Effector memory CD4-positive, alpha-beta T cell (primary cell): ENCODE measurements around the gene KDM3B.

Experiments
- DNase-seq, 3 donors: peaks; one replicate each; pipeline ENCODE4 v3.0.0-alpha.2; 2020
- H3K27ac ChIP-seq: 2 replicates; pipeline ENCODE4 v1.7.0; 2013; ENCODE audit warnings: mild to moderate bottlenecking, low read length, moderate library complexity; ENCODE audit not compliant: insufficient read depth, poor library complexity, severe bottlenecking
- H3K27me3 ChIP-seq: replicated peaks from 2 replicates; pipeline ENCODE4 v1.7.0; 2013; ENCODE audit warnings: mild to moderate bottlenecking, low read length; ENCODE audit not compliant: insufficient read depth, control insufficient read depth, poor library complexity, severe bottlenecking
- H3K36me3 ChIP-seq: 2 replicates; pipeline ENCODE4 v1.7.0; 2013; ENCODE audit warnings: mild to moderate bottlenecking, low read length, moderate library complexity; ENCODE audit not compliant: control insufficient read depth, insufficient read depth
- H3K4me1 ChIP-seq: 2 replicates; pipeline ENCODE4 v1.7.0; 2013; ENCODE audit warnings: low read length, mild to moderate bottlenecking; ENCODE audit not compliant: control insufficient read depth, insufficient read depth, poor library complexity, severe bottlenecking
- H3K4me3 ChIP-seq: 2 replicates; pipeline ENCODE4 v1.7.0; 2013; ENCODE audit warnings: low read length, low read depth, mild to moderate bottlenecking; ENCODE audit not compliant: insufficient read depth, poor library complexity, severe bottlenecking
- H3K9me3 ChIP-seq: 2 replicates; pipeline ENCODE4 v1.7.0; 2013; ENCODE audit warnings: mild to moderate bottlenecking, low read length, moderate library complexity; ENCODE audit not compliant: control insufficient read depth

The KDM3B gene

GRCh38 chr5:138366632-138367382, 14.3 kb downstream of the KDM3B start:
- Histone ChIP-seq H3K4me3 (no peak overlapping the region), H3K27me3 (no peaks in the 10 kb centered on the region), H3K4me1 (no peaks in the 10 kb centered on the region), H3K9me3 (no peaks in the 10 kb centered on the region), H3K36me3 (no peaks in the 10 kb centered on the region), H3K27ac (no peak overlapping the region)
- no peak for DNase-seq

DNA sequence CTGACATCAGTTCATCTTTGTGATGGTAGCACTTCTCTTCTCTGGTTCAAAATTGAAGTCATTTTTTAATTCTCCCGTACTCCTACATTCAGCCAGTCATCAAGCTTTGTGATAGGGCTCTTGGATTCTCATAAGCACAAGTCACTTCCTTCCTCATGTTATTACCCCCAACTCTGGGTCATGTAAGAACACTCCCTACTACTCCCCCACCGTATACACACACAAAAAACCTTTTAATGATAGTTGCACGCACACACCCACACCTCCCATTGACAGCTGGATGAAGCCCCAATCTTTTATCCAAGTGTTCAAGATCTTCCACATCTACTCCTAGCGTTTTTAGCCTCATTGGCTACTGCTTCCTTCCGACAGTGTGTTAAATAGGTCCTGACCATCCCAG, 16.8 kb downstream of the KDM3B start:
- no peak overlapping the region for H3K27ac ChIP-seq
- peaks cover 5% of the 10 kb centered on the region for H3K36me3 ChIP-seq
- no peaks in the 10 kb centered on the region for H3K9me3 ChIP-seq
- DNase-seq = no peak
- H3K4me3 ChIP-seq = no peak overlapping the region
- H3K27me3 ChIP-seq = no peaks in the 10 kb centered on the region
- no peaks in the 10 kb centered on the region for H3K4me1 ChIP-seq

- Histone ChIP-seq H3K27ac (no peak overlapping the region), H3K36me3 (peaks cover 9% of the 10 kb centered on the region), H3K4me1 (no peaks in the 10 kb centered on the region), H3K9me3 (no peaks in the 10 kb centered on the region), H3K4me3 (no peak overlapping the region), H3K27me3 (no peaks in the 10 kb centered on the region)
- no peak for DNase-seq
Observed at GRCh38 chr5:138369706-138370105, 17.2 kb downstream of the KDM3B start.

DNA sequence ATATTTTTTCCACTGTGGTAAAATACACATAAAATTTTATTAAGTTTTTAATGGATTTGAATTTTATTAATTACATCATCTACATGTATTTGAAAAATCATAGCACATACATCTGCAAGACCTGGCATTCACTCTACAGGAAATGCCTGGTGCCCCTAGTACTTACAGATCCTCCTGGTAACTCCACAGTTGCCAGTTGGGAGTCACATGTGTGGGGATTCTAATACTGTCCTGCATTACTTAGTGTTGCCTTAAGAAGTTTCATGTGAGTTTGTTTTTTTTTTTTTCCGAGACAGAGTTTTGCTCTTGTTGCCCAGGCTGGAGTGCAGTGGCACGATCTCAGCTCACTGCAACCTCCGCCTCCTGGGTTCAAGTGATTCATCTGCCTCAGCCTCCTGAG, 18.1 kb downstream of the KDM3B start:
- Histone ChIP-seq H3K27ac (no peak overlapping the region), H3K4me3 (no peak overlapping the region), H3K36me3 (peaks cover 14% of the 10 kb centered on the region), H3K4me1 (no peaks in the 10 kb centered on the region), H3K27me3 (no peaks in the 10 kb centered on the region), H3K9me3 (no peaks in the 10 kb centered on the region)
- DNase-seq = no peak

DNA sequence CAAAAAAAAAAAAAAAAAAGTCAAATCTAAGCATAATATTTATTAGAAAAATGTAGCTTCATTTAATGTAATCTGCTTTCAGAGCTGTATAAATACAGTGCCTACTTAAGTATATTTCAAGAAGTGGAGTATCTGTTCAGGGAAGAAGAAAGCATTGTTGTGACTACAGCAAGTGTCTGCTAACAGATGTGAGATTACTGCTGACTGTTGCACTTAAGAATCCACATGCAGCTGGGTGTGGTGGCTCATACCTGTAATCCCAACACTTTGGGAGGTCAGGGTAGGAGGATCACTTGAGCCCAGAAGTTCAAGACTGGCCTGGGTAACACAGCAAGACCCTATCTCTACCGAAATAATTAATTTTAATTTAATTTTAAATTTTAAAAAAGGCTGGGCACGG, 19.0 kb downstream of the KDM3B start:
- Histone ChIP-seq H3K36me3 (peaks cover 20% of the 10 kb centered on the region), H3K4me1 (no peaks in the 10 kb centered on the region), H3K4me3 (no peak overlapping the region), H3K9me3 (no peaks in the 10 kb centered on the region), H3K27ac (no peak overlapping the region), H3K27me3 (no peaks in the 10 kb centered on the region)
- no peak for DNase-seq

GRCh38 chr5:138372225-138372624, 19.7 kb downstream of the KDM3B start:
- Histone ChIP-seq H3K36me3 (peaks cover 27% of the 10 kb centered on the region), H3K27ac (no peak overlapping the region), H3K27me3 (no peaks in the 10 kb centered on the region), H3K9me3 (no peaks in the 10 kb centered on the region), H3K4me1 (no peaks in the 10 kb centered on the region), H3K4me3 (no peak overlapping the region)
- DNase-seq = no peak

DNA sequence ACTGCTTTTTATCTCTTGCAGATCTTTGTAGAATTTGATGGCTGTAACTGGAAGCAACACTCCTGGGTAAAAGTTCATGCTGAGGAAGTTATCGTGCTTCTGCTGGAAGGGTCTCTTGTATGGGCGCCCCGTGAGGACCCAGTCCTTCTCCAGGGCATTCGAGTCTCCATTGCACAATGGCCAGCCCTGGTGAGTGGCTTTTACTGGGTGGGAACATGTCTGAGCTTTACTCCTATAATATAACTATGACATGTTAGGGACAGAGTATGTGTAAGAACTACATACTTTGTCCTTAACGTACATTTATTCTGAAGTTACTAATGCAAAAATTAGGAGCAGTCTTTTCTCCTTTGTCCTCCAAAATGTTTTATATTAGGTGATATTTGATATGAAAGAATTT, 20.2 kb downstream of the KDM3B start:
- H3K27ac ChIP-seq = no peak overlapping the region
- H3K36me3 ChIP-seq = peaks cover 31% of the 10 kb centered on the region
- no peaks in the 10 kb centered on the region for H3K4me1 ChIP-seq
- H3K9me3 ChIP-seq = no peaks in the 10 kb centered on the region
- DNase-seq = no peak
- no peak overlapping the region for H3K4me3 ChIP-seq
- H3K27me3 ChIP-seq = no peaks in the 10 kb centered on the region

- DNase-seq = no peak
- Histone ChIP-seq H3K4me1 (no peaks in the 10 kb centered on the region), H3K4me3 (no peak overlapping the region), H3K27me3 (no peaks in the 10 kb centered on the region), H3K9me3 (no peaks in the 10 kb centered on the region), H3K36me3 (peaks cover 64% of the 10 kb centered on the region), H3K27ac (no peak overlapping the region)
Observed at GRCh38 chr5:138382347-138382746, 29.9 kb downstream of the KDM3B start.

- Histone ChIP-seq H3K4me3 (no peak overlapping the region), H3K27ac (no peak overlapping the region), H3K4me1 (no peaks in the 10 kb centered on the region), H3K36me3 (peaks cover 50% of the 10 kb centered on the region), H3K27me3 (no peaks in the 10 kb centered on the region), H3K9me3 (no peaks in the 10 kb centered on the region)
- no peak for DNase-seq
Observed at GRCh38 chr5:138385660-138386059, 33.2 kb downstream of the KDM3B start.

GRCh38 chr5:138386290-138386689, 33.8 kb downstream of the KDM3B start:
- H3K27me3 ChIP-seq = no peaks in the 10 kb centered on the region
- no peak overlapping the region for H3K4me3 ChIP-seq
- H3K4me1 ChIP-seq = no peaks in the 10 kb centered on the region
- no peak overlapping the region for H3K27ac ChIP-seq
- no peak for DNase-seq
- peaks cover 52% of the 10 kb centered on the region for H3K36me3 ChIP-seq
- H3K9me3 ChIP-seq = no peaks in the 10 kb centered on the region
